Islet of Langerhans (tissue), 1 donor: ENCODE results near the gene TENM3.

Source experiments
- FAIRE-seq: peaks from one replicate; lab custom pipeline; 2011; peaks lifted over from hg19 to GRCh38; lab: Jason Lieb, UNC

Gene TENM3

DNA sequence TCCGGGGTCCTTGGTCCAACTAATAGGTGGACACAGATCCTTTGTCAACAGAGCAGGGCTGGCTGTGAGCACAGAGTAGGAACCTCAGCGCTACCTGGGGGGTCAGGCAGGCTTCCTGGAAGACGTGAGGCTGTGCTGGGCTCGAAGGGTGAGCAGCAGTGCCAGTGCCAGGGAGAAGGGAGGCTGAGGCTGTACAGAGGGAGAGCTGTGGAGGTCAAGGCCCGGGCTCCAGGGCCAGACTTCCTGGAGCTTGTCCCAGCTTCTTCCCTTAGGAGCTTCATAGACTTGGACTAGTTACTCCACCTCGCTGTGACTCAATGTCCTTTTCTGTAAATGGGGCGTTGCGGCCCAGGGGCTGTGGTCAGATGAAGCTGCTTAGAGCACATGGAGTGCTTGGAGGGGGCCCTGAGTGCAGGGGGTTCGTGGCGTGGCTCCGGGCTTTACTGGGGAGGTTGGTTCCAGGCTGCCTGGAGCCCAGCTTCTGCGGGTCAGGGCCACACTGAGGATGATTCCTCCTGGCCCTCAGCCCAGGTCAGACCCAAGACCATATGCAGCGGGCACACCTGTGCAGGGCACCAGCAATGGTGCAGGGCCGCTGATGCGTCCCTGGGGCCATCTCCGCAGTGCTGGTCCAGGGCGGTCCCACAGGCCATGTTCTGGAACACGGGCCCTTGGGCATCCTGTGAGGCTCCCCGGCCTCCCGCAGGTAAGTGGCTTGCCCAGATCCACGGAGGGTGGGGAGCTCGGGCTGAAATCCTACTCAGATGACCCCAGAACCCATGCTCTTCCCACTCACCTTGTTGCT, 575.9 kb downstream of the TENM3 start:
- no peak for FAIRE-seq

DNA sequence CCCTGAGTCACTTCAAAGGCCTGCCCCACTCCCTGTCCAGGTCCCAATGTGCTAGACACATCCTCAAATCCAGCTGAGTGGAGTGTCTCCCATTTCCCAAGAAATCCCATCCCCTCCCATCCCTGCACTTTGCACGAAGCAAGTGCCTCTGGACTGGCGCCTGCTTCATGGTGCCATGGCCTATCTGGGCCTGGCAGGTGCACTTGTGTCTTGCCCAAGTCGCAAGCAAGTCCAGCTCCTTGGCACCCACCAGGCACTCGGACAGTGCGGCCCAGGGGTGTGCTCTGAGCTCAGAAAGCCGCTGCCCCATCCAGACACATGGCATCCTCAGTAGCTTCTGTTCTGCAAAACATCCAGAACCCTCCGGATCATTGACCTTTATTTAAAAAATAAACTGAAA, 576.5 kb downstream of the TENM3 start:
- no peak for FAIRE-seq

DNA sequence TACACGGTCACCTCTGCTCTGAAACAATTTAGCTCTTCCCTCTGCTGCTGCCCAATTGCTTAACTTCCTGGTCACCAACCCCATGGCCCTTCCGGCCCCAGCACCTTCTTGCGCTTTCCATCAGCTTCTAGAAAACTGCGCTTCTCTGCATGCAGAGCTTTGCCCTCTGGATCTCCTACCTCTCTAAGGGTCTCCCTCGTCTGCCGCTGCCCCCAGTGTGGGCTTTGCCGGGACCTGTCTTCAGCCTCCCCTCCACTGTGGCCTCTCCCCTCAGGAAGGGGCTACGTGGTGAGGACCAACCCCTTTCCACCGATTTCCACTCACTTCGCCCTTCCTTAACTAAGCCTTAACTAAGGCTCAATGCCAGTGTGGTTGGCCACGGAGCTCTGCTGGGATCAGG, 579.4 kb downstream of the TENM3 start:
- no peak for FAIRE-seq

DNA sequence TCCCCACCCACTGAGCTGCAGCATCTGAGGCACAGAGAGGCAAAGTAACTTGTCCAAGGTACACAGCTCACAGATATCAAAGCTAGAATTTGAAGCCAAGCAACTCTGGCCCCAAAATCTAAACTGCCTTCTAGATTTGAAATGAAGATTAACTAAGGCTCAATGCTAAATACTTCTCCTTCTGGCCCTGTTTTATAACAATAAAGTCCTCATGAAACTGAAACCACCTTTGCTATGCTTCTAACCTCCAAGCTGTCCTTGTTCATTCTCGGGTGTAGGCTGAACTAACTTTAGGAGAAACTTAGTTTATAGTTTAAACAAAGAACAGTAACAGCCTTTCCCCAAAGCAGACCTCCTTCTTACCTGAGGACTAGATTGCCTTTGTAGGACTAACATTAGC, 580.4 kb downstream of the TENM3 start:
- FAIRE-seq, result no peak

DNA sequence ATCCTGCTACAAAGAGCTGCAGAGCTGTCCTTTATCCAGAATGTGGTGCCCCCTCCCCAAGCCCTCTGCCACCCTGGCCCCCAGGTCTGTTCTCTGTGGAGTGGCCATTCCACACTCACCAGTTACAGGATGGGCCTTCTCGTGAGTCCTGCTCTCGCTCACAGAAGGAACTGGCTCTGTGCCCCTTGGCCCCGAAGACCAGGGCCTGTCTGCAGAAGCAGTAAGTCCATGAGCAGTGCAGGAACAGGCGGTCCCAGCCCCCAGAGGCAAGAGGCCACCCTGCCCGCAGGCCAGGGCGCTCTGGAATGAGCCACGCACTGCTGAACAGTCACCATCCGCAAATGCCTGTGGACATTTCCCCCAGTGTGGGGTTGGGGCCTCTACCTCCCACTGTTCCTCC, 581.8 kb downstream of the TENM3 start:
- FAIRE-seq, result no peak

DNA sequence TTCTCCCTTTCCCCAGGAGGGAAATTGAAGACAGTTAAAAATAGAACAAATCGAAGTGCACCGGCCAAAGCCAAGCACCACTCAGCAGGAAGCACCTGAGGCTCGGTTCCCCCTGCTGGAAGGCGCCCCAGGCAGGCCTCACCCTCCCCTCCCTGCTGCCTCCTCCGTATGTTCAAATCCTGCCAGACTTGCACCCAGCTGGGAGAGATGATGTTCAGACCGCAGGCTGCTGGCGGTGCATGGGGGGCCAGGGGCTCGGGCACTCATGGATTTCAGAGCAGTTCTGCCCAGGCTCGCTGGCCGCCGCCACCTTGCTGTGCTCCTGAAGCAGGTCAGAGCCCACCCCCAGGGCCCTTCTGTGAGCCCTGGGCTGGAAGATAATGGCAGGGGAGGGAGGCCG, 582.6 kb downstream of the TENM3 start:
- no peak for FAIRE-seq

DNA sequence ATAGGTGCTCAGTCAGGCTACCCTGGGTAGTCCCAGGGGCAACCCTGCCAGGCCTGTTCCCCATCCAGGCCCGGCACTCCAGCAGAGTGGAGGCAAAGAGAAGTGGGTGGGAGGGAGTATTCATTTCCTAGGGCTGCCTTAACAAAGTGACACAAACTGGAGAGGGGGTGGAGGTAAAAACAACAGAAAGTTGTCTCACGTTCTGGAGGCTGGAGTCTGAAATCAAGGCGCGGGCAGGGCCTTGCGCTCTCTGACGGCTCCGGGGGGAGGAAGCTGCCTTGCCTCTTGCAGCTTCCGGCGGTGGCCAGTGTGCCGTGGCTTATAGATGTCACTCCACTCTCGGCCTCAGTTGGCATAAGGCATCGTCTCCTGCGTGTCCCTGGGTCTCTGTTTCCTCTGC, 583.2 kb downstream of the TENM3 start:
- FAIRE-seq, result no peak

DNA sequence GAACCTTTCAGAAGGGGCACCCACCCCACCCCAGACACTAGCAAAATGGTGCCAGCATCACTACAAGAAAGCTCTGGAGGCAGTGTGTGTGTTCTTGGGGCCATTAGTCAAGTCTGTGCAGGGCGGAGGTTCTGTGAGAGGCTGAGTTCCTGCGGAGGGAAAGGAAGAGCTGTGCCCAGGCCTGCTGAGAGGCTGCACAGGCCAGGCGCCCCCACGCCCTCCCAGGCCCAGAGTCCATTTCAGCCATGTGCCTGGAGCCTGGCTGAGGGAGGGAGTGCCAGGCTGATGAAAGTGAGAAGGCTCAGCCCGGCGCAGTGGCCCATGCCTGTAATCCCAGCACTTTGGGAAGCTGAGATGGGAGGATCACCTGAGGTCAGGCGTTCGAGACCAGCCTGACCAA, 584.0 kb downstream of the TENM3 start:
- FAIRE-seq, result no peak

DNA sequence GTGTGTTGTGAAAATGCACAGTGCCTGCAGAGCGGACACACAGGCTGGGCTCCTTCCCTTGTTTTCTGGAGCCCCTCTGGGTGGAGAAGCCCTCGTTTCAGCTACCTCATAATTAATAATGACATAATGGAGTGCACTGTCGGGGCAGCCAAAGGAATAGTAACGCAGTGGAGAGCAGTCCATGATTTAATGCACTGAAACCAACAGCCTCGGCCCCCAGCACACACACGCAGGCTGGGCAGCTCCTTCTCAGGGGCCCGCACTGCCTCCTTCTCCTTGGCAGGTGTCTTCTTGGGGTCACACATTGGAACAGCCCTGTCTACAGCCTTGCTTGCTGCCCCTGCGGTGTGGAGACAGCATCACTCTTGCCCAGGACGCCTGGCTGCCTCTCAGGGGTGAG, 584.8 kb downstream of the TENM3 start:
- no peak for FAIRE-seq

DNA sequence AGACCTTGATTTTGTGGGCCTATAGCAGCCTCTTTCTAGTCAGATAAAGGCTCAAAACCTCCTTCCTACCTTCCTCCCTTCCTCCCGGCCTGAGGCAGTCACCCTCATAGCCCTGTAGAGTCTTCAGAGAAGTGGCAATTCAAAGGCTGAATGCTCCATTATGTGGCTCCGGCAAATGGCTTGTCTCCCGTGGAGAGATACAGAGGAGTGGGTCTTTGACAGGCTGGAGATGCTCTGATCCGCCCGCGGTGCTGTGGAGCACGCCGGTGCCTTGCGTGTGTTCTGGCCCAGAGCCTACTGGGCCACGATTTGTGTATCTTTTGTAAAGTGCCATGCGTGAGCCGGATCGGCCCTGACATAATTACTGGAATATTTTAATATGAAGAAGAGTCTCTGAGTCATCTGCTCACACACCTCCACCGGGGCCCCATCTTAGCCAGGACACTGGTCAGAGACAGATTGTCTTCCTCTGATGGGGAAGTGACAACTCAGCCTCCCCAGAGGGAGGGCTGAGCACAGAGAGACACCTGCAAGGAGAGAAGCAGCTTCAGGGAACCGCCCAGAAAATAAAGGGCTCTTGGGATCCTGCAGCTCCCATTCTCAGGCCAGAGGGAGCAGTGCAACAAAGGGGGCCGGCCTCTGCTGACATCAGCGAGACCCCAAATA, 585.3 kb downstream of the TENM3 start:
- FAIRE-seq, result no peak

DNA sequence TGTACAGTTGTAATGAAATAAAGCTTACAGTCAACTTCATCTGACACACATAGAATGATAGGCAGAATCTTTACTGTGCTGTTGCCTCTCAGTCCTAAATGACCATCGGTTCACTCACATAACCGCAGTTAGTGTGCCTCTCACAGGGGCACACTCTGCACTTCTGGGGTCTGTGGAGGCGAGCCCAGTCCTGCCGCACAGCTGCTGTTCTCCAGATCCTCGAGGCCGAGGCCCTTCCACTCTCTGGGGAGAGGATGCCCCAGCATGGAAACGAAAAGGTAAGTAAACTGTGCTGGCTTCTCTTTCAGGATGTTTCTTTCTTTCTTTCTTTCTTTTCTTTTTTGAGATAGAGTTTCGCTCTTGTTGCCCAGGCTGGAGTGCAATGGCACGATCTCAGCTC, 586.0 kb downstream of the TENM3 start:
- no peak for FAIRE-seq

DNA sequence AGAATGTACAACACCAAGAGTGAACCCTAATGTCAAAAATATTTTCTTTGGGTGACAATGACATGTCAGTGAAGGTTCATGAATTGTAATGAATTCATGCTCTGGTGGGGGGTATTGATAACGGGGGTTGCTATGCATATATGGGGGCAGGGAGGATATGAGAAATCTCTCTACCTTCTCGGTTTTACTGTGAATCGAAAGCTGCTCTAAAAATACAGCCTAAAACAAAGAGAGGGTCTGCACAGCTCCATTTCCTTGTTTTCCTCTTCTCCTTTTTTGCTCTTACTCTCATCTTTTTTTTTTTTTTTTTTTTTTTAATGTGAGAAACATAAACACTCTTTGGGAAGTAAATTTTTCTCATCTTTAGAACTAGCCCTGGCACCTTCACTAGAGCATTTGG, 588.2 kb downstream of the TENM3 start:
- no peak for FAIRE-seq

DNA sequence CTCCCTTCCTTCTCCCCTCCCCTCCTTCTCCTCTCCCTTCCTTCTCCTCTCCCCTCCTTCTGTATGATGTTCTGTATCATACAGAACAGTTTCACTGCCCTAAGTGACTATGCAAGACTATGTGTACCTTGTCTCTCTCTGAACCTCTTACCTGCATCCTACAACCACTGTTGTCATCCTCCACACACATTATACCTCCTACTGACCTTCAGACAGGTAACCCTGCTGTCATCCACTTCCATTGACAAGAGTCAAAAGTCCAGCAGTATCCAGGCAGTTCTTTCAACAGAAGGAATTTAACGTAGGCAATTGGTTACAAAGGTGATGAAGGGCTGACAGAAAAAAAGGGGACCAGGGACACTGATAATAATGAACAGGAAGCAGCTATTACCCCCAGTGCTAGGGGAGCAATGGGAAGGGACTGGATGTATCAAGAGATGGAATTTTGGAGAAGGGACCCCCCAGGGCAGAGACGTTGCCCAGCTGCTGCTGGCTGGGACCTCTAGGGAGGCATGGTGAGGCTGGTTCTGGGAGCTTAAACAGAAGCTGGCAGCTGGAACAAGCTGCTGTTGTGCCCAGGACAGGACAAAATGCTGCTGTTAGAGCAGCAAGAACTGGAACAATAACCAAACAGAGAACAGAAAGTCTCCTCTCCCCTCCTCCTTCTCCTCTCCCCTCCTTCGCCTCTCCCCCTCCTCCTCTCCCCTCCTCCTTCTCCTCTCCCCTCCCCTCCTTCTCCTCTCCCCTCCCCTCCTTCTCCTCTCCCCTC, 589.3 kb downstream of the TENM3 start:
- FAIRE-seq, result no peak

DNA sequence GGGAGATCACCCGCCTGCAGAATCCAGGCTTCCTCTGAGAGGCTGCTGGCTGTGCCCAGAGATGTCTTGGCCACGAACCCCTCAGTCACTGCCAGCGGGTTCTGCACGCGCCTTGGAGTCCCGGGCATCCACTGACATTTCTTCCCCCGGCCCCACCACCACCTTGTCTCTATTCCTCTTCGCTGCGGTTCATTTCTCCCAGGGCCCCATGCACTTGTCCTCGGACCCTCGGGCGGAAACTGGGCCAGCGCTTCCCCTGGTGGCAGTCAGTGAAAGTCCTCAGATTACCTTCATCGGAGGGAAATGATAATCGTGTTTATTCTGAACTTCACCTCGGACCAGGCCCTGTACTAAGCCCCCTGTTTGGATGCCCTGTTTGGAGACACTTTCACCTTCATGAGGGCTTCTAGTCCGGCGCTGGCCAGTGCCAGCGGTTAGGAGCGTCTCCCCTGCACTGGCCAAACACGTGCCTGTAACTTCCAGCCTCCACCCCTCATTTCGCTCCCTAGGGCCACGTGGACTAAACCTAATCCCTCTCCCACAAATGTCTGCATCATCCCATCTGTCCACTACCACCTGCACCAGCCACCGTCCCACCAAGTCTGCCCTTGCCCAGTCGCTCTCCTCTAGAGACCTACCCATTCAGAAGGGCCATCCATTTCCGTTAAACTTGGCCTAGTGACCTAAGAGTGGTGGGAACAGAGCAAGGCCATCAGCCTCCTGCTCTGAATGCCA, 592.0 kb downstream of the TENM3 start:
- no peak for FAIRE-seq

DNA sequence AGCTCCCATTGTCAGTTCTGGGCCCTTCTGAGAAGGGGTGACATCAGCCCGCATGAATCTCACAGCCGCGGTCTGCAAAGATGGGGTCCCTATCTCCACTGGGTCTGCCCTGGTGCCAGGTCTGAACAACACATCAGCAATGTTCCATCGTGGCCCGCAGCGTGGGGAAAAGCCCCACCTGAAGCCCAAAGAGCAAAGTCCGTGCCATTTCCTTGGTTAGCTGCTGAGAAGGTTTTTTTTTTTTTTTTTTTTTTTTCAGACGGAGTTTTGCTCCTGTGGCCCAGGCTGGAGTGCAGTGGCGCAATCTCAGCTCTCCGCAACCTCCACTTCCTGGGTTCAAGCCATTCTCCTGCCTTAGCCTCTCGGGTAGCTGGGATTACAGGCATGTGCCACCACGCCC, 594.6 kb downstream of the TENM3 start:
- FAIRE-seq, result no peak

DNA sequence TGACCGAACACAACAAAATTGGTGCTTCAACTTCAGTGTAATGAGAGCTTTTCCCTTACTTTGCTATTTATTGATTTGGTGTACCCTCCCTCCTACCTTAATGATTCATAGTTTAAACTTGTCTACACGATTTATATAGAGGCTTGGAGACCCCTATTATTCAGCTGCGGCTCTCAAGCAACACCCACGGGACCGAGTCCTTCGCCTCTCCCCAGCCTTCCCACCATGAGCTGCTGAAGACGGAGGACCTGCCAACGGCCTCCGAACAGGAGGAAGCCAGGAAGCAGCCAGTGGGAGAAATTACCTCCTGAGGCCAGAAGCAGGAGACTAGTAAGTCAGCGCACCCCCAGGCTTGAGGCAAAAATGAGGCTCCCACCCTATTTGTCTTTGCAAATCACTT, 595.3 kb downstream of the TENM3 start:
- FAIRE-seq, result no peak

DNA sequence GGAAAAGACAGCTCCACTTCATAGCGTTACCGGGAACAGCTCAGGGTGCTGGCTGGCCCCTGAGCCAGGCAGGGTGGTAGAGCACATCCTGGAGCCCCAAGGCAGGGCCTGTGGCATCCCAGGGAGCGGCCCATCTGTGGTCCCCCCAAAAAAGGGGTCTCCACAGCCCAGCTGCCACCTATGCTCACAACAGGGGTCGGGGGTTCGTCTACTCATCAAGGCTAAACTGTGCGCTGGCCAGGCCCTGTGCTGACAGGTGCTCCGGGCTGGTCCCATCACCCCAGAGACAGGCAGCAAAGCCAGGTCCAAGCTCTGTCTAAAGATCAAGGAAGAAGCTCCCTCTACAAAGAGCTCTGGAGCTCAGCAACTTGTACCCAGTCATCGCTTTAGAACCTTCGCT, 596.1 kb downstream of the TENM3 start:
- no peak for FAIRE-seq

DNA sequence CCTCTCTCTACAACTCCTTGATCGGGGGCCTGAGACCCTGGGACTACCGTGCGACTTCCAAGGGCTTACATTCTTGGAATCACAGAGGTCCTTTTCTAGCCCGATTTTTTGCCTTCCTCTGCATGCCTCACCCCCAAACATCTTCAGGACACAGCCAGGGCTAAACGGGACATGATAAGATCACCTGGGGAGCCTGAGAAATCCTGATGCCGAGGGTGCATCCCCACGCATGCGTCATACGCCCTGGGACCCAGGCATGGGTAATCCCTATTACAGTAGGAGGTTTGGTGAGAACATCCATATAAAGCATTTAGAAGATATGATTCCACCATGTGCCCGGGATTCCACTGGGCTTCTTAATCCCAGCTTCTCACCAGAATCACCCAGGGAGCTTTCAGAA, 596.9 kb downstream of the TENM3 start:
- no peak for FAIRE-seq

DNA sequence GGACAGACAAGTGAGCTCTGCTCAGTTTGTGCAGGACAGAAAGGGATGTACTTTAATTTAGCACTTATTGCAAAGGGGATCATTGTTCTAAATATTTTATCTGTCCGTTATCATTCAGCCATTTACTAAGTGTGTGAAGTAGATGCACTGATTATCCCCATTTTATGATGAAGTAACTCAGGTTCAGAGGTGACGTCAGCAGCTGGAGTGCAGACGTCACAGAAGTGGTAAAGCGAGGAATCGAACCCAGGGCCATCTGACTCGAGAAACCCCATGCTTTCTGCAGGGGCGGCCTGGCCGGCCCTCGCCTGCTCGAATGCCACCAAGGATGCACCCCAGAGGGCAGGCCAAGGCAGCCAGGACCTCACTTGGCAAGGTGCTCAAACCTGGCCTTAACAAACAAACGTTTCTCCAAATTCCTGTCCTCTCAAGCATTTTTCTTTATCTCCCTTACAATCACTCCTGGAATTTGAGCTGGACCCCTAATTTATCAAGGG, 599.0 kb downstream of the TENM3 start:
- FAIRE-seq, result no peak

DNA sequence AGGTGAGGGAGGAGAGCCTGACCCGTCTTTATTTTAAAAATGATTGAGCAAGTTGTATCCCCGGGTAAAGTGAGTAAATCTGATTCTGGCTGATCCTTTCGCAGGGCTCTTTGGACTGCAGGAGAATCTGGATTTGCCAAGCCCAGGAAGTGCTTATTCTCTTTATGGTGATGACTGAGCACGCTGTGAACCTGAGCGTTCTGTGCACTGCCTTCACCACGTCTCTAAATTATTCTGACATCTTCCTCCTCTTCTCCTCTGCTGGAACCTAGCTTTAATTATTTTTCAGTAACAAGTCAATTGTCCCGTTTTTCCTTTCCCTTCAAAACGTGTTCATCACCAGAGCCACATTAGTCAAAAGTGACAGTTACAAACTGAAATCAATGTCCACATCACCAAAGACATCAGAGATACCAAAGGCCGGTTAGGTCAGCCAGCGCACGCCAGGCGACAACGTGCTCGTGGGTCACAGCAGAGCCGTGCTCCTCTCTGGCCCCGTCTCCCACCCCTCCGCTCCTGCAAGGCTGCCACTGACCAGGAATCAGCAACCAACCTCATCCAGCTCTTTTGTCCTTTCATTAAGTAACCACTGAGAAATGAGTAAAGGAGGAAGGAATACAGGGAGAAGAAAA, 599.7 kb downstream of the TENM3 start:
- FAIRE-seq, result no peak

DNA sequence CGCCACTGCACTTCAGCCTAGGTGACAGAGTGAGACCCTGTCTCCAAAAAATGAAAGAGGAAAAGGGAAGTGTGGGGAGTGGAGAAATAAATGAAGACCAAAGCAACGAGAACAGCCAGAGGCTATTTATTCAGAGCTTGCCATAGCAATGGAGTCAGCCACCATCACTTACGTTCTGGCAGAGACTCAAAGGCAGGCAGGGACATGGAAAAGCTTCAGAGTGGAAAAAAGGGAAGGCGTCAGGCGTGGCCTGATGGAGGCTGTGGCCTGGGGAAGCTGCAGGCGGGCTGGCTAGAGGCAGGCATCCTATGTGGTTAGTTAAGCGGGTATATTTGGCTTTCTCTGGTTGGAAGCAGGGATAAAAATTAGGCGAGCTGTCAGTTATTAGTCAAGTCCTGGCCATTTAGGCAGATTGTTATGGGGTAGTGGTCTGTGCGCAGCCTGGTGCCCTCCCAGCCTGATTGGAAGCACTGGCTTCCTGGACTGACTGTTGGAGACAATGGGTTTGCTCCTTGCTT, 600.7 kb downstream of the TENM3 start:
- FAIRE-seq, result no peak

DNA sequence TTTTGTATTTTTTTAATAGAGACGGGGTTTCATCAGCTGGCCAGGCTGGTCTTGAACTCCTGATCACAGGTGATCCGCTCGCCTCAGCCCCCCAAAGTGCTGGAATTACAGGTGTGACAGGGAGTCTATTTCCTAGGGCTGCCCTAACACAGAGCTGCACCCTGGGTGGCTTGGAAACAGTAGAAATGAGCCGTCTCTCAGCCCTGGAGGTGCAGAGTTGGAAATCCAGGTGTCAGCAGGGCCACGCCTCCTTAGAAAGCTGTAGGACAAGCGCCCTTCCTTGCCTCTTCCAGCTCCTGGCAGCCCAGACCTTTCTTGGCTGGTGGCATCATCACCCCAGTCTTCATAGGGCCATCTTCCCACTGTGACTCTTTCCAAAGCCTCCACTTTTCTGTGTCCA, 602.4 kb downstream of the TENM3 start:
- FAIRE-seq, result no peak
